Smooth muscle cell of the umbilical artery (primary cell): ENCODE data around the gene C20orf144. TPM values are rescaled to one million over a fixed set of nuclear protein-coding genes. Genes with fewer than 3 reads are reported as not detected.

Experiments used
- total RNA-seq: library from RNA; depleted of rRNA; stranded (reverse); fragments of >200 nt; gene quantifications from 2 replicates; pipeline ENCODE4 v1.2.3, GENCODE V29; 2014

C20orf144 gene
- 0.05 and 0.30 TPM in 2 replicates for total RNA-seq

GRCh38 chr20:33662172-33662571 is at the start of gene C20orf144:
Gene C20orf144, plus strand, starts transcription at chr20:33662327. Its CDS starts 19 bp downstream, at chr20:33662346.

GRCh38 chr20:33666293-33667244 is 4.4 kb downstream of the C20orf144 start, which contains the start of gene ACTL10:
Gene ACTL10, plus strand, starts transcription at chr20:33666943. Its CDS starts 555 bp downstream, at chr20:33667498.

GRCh38 chr20:33674294-33675135 is 12.4 kb downstream of the C20orf144 start, which contains the start of gene NECAB3:
Gene NECAB3, minus strand, starts transcription at chr20:33674428. Its CDS starts 76 bp downstream, at chr20:33674352.

GRCh38 chr20:33686100-33686983 is 24.2 kb downstream of the C20orf144 start, which contains the start of gene E2F1:
Gene E2F1, minus strand, starts transcription at chr20:33686385. Its CDS starts 121 bp downstream, at chr20:33686264.

Other genes with a start within 250 kb of the C20orf144 start
- 10.9 and 18.1 TPM in 2 replicates for gene SNTA1, start 218.6 kb upstream of the C20orf144 start, total RNA-seq
- 6.2 and 6.5 TPM in 2 replicates for gene CBFA2T2, start 172.2 kb upstream of the C20orf144 start, total RNA-seq
- 2.7 and 3.0 TPM in 2 replicates for gene ACTL10, start 4.6 kb downstream of the C20orf144 start, total RNA-seq
- 30.9 and 31.1 TPM in 2 replicates for gene NECAB3, start 12.1 kb downstream of the C20orf144 start, total RNA-seq
- 1.8 and 8.1 TPM in 2 replicates for gene E2F1, start 24.1 kb downstream of the C20orf144 start, total RNA-seq
- 3.0 and 3.2 TPM in 2 replicates for gene PXMP4, start 58.0 kb downstream of the C20orf144 start, total RNA-seq
- gene ZNF341, start 69.7 kb downstream of the C20orf144 start, total RNA-seq = 0.59 and 1.6 TPM in 2 replicates
- 37.4 and 42.7 TPM in 2 replicates for gene CHMP4B, start 149.0 kb downstream of the C20orf144 start, total RNA-seq